Epithelial cell of proximal tubule (primary cell): ENCODE results near the gene CELF6. TPM values are rescaled to one million over a fixed set of nuclear protein-coding genes. Genes with fewer than 3 reads are reported as not detected.
"Not testable (repeated sequence)": the region's sequence is repeated elsewhere in the genome, so short reads cannot be mapped to it uniquely, and the experiment has no call there.

Experiments
- DNase-seq: peaks from one replicate; pipeline ENCODE4 v3.0.0-alpha.2; 2011; ENCODE audit warnings: low read depth
- H3K4me3 ChIP-seq: 2 replicates; pipeline ENCODE4 v1.5.1; 2011; ENCODE audit warnings: low read depth, mild to moderate bottlenecking, low read length
- total RNA-seq: library from RNA; depleted of rRNA; stranded (reverse); fragments of >200 nt; gene quantifications from 2 replicates; pipeline ENCODE4 v1.2.3, GENCODE V29; 2015
- TF ChIP-seq, protein P1 (sequence below): conservative IDR thresholded peaks from 2 replicates; pipeline ENCODE4 v1.5.1; 2012; ENCODE audit warnings: low read depth, mild to moderate bottlenecking, low read length

Gene CELF6
- total RNA-seq, 1 donor from 2014 or later = not detected

DNA sequence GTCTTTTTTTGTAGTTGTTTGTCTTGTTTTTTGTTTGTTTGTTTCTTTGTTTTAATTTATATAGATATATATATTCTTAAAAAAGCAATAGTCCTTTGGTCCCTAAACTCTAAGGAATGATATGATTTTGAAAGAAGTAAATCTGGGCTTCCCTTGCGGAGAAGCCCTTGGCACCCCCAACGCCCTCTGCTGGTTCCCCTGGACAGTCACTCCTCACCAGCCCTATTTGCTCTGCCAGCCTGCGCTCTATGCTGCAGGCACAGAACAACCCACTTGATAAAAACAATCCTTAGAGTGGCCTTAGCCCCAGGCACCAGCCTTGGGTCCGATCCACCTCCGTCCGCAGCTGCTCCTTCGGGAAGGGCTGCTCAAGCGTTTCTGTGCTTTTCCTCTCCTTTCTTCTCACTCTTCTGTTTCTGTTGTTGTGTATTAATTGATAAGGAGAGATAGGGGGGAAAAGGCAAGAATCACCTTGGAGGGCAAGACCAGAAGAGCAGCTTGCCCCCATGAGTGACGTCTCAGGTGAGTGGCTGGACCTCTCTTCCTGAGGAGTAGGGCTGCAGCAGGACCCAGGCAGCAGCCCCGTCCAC, 33.9 kb downstream of the CELF6 start:
- H3K4me3 ChIP-seq = no peak overlapping the region
- TF ChIP-seq, protein P1, sequence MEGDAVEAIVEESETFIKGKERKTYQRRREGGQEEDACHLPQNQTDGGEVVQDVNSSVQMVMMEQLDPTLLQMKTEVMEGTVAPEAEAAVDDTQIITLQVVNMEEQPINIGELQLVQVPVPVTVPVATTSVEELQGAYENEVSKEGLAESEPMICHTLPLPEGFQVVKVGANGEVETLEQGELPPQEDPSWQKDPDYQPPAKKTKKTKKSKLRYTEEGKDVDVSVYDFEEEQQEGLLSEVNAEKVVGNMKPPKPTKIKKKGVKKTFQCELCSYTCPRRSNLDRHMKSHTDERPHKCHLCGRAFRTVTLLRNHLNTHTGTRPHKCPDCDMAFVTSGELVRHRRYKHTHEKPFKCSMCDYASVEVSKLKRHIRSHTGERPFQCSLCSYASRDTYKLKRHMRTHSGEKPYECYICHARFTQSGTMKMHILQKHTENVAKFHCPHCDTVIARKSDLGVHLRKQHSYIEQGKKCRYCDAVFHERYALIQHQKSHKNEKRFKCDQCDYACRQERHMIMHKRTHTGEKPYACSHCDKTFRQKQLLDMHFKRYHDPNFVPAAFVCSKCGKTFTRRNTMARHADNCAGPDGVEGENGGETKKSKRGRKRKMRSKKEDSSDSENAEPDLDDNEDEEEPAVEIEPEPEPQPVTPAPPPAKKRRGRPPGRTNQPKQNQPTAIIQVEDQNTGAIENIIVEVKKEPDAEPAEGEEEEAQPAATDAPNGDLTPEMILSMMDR = peak; percentile 38
- no peak for DNase-seq

DNA sequence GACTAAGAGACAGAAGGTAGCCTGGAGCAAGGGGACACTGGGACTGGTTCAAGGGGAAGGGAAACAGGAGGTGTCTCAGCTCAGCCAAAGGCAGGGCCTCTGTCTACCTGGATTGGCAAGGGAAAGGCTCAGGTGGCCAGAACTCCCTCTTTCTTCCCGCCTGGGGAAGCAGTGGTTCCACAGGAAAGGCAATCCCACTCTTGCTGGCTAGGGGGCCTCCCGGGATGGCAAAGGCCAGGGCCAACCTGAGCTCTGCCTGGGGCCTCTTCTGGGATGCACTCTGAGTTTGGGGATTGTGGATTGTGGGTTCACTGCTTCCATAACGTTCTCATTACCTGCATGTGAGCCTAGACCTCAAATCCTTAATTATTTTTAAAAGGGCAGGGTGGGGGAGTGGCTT, 34.6 kb downstream of the CELF6 start:
- DNase-seq = no peak
- no peak overlapping the region for H3K4me3 ChIP-seq
- TF ChIP-seq, protein P1 = no peak

DNA sequence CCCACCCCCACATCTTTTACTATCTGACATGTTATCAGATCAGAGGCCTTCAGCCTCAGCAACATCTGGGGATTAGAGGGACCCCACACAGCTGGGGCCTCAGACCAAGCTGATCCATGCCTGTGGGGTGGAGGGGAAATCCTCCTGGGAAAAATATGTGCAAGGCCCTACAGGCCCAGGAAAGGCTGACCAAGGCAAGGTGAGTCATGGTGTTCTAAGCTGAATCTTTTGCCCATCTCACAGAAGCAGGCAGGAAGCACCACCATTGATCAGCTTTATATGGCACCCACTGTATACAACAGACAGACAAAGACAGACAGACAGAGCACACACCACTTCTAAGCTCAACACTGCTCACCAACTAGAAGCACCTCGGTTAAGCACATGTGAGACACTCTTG, 35.2 kb downstream of the CELF6 start:
- no peak for DNase-seq
- TF ChIP-seq, protein P1 = no peak
- no peak overlapping the region for H3K4me3 ChIP-seq

DNA sequence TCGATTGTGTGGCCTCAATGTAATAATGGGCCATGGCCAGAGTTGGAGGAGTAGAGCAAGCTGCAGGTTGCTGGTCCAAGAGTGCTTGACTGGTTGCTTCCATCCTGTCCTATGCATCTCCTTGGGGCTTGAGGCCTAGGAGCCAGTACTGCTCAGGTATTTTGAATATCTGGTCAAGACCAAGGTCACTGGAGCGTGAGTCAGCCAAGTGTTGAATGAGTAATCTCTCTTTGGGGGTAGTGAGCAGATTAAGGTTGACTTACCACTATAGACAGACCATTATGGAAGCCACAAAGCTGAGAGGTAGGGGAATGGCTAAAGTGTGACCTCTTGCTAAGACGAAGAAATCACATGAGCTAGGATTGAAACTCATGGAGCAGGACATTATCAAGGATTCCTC, 38.2 kb downstream of the CELF6 start:
- DNase-seq = no peak
- H3K4me3 ChIP-seq = no peak overlapping the region
- TF ChIP-seq, protein P1 = no peak

DNA sequence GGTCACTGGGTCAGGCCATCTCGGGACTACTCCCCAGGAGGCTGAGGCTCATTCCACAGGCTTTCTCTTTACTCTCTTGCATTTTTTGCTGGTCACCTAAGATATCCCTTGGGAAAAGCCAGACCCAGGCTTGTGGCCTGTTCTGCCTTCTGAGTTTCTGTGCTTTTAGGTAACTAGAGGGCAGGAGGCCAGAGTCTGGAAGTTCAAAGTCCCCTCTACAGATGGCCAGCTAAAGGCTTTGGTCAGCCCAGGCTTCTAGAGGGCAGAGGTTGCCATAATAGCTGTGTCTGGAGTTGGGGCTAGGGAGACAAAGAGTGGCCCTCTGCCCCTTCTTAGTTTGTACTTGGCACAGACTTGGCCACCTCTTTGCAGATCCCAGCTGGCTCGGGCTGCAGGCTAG, 39.2 kb downstream of the CELF6 start:
- H3K4me3 ChIP-seq = no peak overlapping the region
- no peak for DNase-seq
- TF ChIP-seq, protein P1 = no peak

DNA sequence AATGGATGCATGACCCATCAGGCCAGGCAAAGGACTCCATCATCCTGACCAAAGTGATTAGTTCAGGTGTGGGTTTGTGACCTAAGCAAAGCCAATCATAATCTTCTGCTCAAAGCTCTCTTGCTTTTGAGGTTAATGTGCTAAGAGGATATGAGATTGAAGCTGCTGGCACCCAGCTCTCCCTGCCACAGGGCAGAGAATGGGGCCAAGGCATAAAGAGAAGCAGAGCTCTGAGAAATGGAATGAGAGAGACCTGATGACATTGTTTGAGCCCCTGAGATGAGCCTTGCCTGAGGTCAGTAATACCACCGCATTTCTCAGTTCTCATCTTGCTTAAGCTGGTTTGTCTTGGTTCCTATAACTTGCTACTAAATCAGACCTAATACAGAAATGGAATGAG, 41.2 kb downstream of the CELF6 start:
- no peak overlapping the region for H3K4me3 ChIP-seq
- DNase-seq = no peak
- TF ChIP-seq, protein P1 = no peak

DNA sequence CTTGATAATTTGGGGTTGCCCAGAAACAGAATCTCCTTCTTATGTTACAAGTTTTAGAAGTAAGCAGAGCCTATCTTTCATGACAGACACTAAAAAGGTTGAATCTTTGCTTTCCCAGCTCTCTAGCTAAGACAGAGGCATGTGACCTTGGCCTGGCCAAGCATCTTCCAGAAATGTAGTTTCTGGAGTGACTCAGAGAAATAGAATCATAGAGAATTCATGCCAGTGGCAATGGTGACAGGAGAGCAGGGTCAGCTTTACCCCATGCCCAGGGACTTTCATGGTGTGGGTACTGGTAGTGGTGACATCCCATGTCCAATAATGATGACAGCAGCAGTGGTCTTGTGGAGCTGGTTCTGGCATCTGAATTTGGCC, 43.6 kb downstream of the CELF6 start:
- no peak for DNase-seq
- TF ChIP-seq, protein P1 = no peak
- no peak overlapping the region for H3K4me3 ChIP-seq

DNA sequence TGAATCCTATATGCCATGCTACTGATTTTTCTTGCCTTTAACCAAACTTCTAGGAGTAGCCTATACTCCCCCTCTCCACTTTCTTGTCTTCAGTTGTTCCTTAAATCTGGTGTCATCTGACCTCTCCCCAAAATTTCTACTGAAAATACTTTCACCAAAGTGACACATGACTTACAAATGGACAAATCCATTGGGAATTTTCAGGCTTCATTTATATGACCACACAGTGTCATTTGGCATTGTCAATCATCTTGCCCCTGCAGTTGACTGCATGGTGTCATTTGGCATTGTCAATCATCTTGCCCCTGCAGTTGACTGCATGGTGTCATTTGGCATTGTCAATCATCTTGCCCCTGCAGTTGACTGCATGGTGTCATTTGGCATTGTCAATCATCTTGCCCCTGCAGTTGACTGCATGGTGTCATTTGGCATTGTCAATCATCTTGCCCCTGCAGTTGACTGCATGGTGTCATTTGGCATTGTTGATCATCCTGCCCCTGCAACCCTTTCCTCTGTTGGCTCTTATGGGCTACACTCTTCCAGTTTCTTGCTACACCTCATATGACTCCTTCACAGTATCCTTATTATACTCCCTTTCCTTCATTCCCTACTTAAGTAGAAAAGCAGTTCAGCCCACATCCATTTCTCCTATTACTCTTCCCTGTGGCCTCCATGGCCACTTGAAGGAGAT, 44.2 kb downstream of the CELF6 start:
- not testable (repeated sequence) for DNase-seq, H3K4me3 ChIP-seq
